ENCODE measurements around the gene HHAT. TPM values are rescaled to one million over a fixed set of nuclear protein-coding genes. Genes with fewer than 3 reads are reported as not detected.
A peak's percentile ranks its signal among the peaks of the same experiment; 100 is the strongest.

Gene HHAT
- total RNA-seq, 4 donors from 2014 or later, result 4.6 to 8.8 (median 6.7) TPM

GRCh38 chr1:210360852-210361477, 32.3 kb downstream of the HHAT start:
- TF ChIP-seq POLR2A (IDR thresholded peaks at IDR 0.05), result no peak
- TF ChIP-seq CTCF (IDR thresholded peaks at IDR 0.05), result no peak
- WGBS, 2 donors, result 40 to 54% methylated on average over 10 of the region's 10 CpGs
- DNase-seq (ENCODE audit: low spot score in 2 of 2), result peak in 1 of 2 donors; percentile 13
- no peak overlapping the region for H3K4me3 ChIP-seq (ENCODE audit: low read depth, poor library complexity, severe bottlenecking)
- intact Hi-C loops (cut with DNase I; ENCODE audit: low total_unique reads), result no loop called here

- 73 to 89% methylated on average over 4 of the region's 4 CpGs for WGBS, 2 donors
- intact Hi-C loops (cut with DNase I; ENCODE audit: low total_unique reads), result no loop called here
- TF ChIP-seq POLR2A (IDR thresholded peaks at IDR 0.05) (no peak), CTCF (IDR thresholded peaks at IDR 0.05) (no peak)
- H3K4me3 ChIP-seq (ENCODE audit: low read depth, poor library complexity, severe bottlenecking), result no peak overlapping the region
- DNase-seq (ENCODE audit: low spot score in 2 of 2), result peak in 1 of 2 donors; percentile 8
Observed at GRCh38 chr1:210361665-210362064, 33.0 kb downstream of the HHAT start.

GRCh38 chr1:210362526-210362925, 33.8 kb downstream of the HHAT start:
- H3K4me3 ChIP-seq (ENCODE audit: low read depth, poor library complexity, severe bottlenecking), result no peak overlapping the region
- no peak for TF ChIP-seq POLR2A (IDR thresholded peaks at IDR 0.05)
- no peak for TF ChIP-seq CTCF (IDR thresholded peaks at IDR 0.05)
- WGBS, 2 donors, result 47 to 51% methylated on average over 4 of the region's 4 CpGs
- intact Hi-C loops (cut with DNase I; ENCODE audit: low total_unique reads), result no loop called here
- peak in 1 of 2 donors; percentile 3 for DNase-seq (ENCODE audit: low spot score in 2 of 2)

- intact Hi-C loops (cut with DNase I; ENCODE audit: low total_unique reads), result no loop called here
- no peak for TF ChIP-seq POLR2A (IDR thresholded peaks at IDR 0.05)
- TF ChIP-seq CTCF (IDR thresholded peaks at IDR 0.05), result no peak
- peak in 1 of 2 donors; percentile 81 for DNase-seq (ENCODE audit: low spot score in 2 of 2)
- H3K4me3 ChIP-seq (ENCODE audit: low read depth, poor library complexity, severe bottlenecking), result no peak overlapping the region
- 71 to 80% methylated on average over 6 of the region's 6 CpGs for whole genome bisulfite sequencing, 2 donors
Observed at GRCh38 chr1:210363119-210363518, 34.4 kb downstream of the HHAT start.

- TF ChIP-seq CTCF (IDR thresholded peaks at IDR 0.05) (no peak), POLR2A (IDR thresholded peaks at IDR 0.05) (no peak)
- DNase-seq (ENCODE audit: low spot score in 2 of 2), result peak in 1 of 2 donors; percentile 57
- intact Hi-C loops (cut with DNase I; ENCODE audit: low total_unique reads), result no loop called here
- H3K4me3 ChIP-seq (ENCODE audit: low read depth, poor library complexity, severe bottlenecking), result no peak overlapping the region
- 74 to 77% methylated on average over 5 of the region's 5 CpGs for WGBS, 2 donors
Observed at GRCh38 chr1:210364479-210364878, 35.8 kb downstream of the HHAT start.

GRCh38 chr1:210366767-210367166, 38.1 kb downstream of the HHAT start:
- no peak for TF ChIP-seq CTCF (IDR thresholded peaks at IDR 0.05)
- no peak for TF ChIP-seq POLR2A (IDR thresholded peaks at IDR 0.05)
- H3K4me3 ChIP-seq (ENCODE audit: low read depth, poor library complexity, severe bottlenecking), result no peak overlapping the region
- WGBS, 2 donors, result 80% methylated on average over 6 of the region's 6 CpGs
- intact Hi-C loops (cut with DNase I; ENCODE audit: low total_unique reads), result no loop called here
- DNase-seq (ENCODE audit: low spot score in 2 of 2), result peak in 1 of 2 donors; percentile 46

Data from lower leg skin (tissue), 4 donors.